Measurements from ENCODE around the gene POU2F1. TPM values are rescaled to one million over a fixed set of nuclear protein-coding genes. Genes with fewer than 3 reads are reported as not detected.

The POU2F1 gene
- total RNA-seq, 1 experiment from 2014 or later = 24.5 TPM

DNA sequence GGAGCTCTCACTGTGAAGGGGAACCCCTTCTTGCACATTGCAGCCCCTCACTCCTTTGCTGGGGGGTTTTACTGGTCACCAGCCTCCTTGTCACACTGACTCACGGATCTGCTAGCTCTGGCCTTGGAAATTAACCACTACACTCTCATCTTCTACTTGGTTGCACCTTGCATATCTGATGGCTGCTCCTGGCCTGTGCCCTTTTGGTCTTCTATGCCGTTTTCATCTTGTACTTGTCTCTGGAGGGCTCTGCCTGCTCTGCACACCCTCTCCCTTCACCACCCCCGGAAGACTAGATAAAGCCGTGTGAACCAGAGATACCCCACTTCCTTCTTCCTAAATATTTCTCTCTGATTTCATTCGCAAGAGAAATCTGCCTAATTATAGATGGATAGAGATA lies 253.1 kb downstream of the POU2F1 start:
- no peak overlapping the region for H3K4me3 ChIP-seq (replicated peaks in 1 of 2; ENCODE audit: low read depth in 1 of 2, low read length in 2 of 2)
- H4K20me1 ChIP-seq (ENCODE audit: insufficient read depth) = no peaks in the 10 kb centered on the region
- CTCF ChIA-PET = no interaction called here
- no peak overlapping the region for H3K27ac ChIP-seq (ENCODE audit: low read depth, low read length)
- no peaks in the 10 kb centered on the region for H3K79me2 ChIP-seq (ENCODE audit: insufficient read depth, low read length)
- no peaks in the 10 kb centered on the region for H3K36me3 ChIP-seq (ENCODE audit: control insufficient read depth in 1 of 2, insufficient read depth in 2 of 2, low read length in 2 of 2)
- no TSS peak for BruUV-seq (replicated peaks)
- no peak for DNase-seq (ENCODE audit: low read depth, low spot score)
- RAD21 ChIA-PET (ENCODE audit: low non-redundant PET in 1 of 2, low total read pairs in 2 of 2, uncharacterized antibody in 2 of 2, unreplicated experiment in 2 of 2) = no interaction called here
- H3K9me3 ChIP-seq (ENCODE audit: control insufficient read depth in 1 of 2, insufficient read depth in 1 of 2, low read depth in 1 of 2, low read length in 2 of 2) = no peaks in the 10 kb centered on the region
- H3K4me2 ChIP-seq (ENCODE audit: low read length) = no peak overlapping the region
- intact Hi-C loops (cut with micrococcal nuclease) = no loop called here
- no peak for ATAC-seq
- POLR2A ChIA-PET = no interaction called here
- no peaks in the 10 kb centered on the region for H3K27me3 ChIP-seq (ENCODE audit: insufficient read depth, low read length)
- no peak overlapping the region for H3K9ac ChIP-seq (ENCODE audit: low read length)
- H3K9me2 ChIP-seq (ENCODE audit: insufficient read depth) = no peaks in the 10 kb centered on the region
- H3K4me1 ChIP-seq (ENCODE audit: control insufficient read depth in 1 of 2, insufficient read depth in 2 of 2, low read length in 2 of 2) = no peaks in the 10 kb centered on the region
- TF ChIP-seq EGR1 (IDR thresholded peaks at IDR 0.05; ENCODE audit: low read depth) = no peak
- TF ChIP-seq EZH2phosphoT487 (IDR thresholded peaks at IDR 0.05; ENCODE audit: borderline replicate concordance) = no peak
- TF ChIP-seq RAD21 (IDR thresholded peaks at IDR 0.05; ENCODE audit: low read depth) = no peak
- TF ChIP-seq FOSL1 (IDR thresholded peaks at IDR 0.05; ENCODE audit: low read depth) = no peak
- no peak for TF ChIP-seq YY1 (IDR thresholded peaks at IDR 0.05; ENCODE audit: extremely low read depth, insufficient replicate concordance, low read depth, low read length)
- no peak for TF ChIP-seq ZFX (IDR thresholded peaks at IDR 0.05)
- TF ChIP-seq, protein P1, sequence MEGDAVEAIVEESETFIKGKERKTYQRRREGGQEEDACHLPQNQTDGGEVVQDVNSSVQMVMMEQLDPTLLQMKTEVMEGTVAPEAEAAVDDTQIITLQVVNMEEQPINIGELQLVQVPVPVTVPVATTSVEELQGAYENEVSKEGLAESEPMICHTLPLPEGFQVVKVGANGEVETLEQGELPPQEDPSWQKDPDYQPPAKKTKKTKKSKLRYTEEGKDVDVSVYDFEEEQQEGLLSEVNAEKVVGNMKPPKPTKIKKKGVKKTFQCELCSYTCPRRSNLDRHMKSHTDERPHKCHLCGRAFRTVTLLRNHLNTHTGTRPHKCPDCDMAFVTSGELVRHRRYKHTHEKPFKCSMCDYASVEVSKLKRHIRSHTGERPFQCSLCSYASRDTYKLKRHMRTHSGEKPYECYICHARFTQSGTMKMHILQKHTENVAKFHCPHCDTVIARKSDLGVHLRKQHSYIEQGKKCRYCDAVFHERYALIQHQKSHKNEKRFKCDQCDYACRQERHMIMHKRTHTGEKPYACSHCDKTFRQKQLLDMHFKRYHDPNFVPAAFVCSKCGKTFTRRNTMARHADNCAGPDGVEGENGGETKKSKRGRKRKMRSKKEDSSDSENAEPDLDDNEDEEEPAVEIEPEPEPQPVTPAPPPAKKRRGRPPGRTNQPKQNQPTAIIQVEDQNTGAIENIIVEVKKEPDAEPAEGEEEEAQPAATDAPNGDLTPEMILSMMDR (IDR thresholded peaks at IDR 0.05 in 2 of 3, conservative IDR thresholded peaks at IDR 0.05 in 1 of 3; ENCODE audit: borderline replicate concordance in 1 of 3, insufficient read depth in 1 of 3, low read depth in 2 of 3, low read length in 2 of 3) = no peak
- TF ChIP-seq SP1 (IDR thresholded peaks at IDR 0.05; ENCODE audit: low read depth) = no peak
- no peak for TF ChIP-seq SIN3A (IDR thresholded peaks at IDR 0.05; ENCODE audit: low read depth)
- no peak for TF ChIP-seq ZNF274 (IDR thresholded peaks at IDR 0.05; ENCODE audit: low read depth, low read length)
- TF ChIP-seq POLR2AphosphoS5 (IDR thresholded peaks at IDR 0.05; ENCODE audit: low read depth, low read length) = no peak
- TF ChIP-seq TCF7L2 (IDR thresholded peaks at IDR 0.05; ENCODE audit: borderline replicate concordance, extremely low read depth, insufficient read depth, insufficient read length) = no peak
- H2AFZ ChIP-seq (ENCODE audit: low read depth, low read length, poor library complexity, severe bottlenecking) = no peak overlapping the region

Measured in HCT116 (cell line).